GM21447 (cell line): Measurements from ENCODE around the gene CDH4.
"Not testable (repeated sequence)": the region's sequence is repeated elsewhere in the genome, so short reads cannot be mapped to it uniquely, and the experiment has no call there.

Experiments used
- ATAC-seq: cut with Tn5 transposase; IDR thresholded peaks from one replicate; pipeline ENCODE4 v1.9.1; 2021; ENCODE audit not compliant: unreplicated experiment

The CDH4 gene

DNA sequence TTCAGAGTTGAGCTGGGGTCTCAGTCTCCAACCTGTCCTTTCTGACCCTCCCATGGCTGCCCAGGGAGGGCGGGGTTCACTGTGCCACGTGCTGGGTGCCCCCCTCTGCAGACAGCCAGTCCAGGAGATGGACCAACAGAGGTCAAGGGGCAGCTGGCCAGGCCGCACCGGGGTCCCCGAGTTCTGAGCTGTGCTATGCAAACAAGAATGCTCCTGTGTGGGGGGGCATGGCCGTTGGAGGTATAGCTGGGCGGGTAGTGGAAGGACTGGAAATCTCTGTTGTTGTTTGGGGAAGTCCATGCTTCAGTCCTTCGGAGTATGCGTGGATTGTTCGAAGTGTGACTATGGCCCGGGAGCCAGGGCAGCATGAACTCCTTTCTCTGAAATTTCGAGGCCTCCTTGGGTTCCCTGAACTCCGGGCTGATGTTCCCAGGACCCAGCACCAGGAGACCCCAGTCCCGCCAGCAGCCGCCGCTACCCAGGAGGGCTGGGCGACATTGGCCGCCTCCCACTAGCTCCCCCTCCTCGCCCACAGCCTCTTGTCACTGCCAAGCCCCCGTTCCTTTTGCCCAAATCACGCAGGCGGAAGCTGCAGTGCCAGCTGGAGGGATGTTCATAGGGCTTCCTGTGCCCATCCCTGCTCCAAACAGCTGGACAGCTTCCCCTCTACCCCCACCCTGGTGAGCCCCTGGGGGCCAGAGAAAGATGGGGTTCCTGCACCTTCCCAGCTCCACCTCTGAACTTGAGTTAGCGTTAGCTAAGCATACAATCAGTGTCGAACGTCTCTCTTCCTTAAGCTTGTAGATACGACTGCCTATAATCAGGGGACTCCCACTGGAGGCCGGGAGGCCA is 687.0 kb downstream of the CDH4 start:
- ATAC-seq, result no peak

DNA sequence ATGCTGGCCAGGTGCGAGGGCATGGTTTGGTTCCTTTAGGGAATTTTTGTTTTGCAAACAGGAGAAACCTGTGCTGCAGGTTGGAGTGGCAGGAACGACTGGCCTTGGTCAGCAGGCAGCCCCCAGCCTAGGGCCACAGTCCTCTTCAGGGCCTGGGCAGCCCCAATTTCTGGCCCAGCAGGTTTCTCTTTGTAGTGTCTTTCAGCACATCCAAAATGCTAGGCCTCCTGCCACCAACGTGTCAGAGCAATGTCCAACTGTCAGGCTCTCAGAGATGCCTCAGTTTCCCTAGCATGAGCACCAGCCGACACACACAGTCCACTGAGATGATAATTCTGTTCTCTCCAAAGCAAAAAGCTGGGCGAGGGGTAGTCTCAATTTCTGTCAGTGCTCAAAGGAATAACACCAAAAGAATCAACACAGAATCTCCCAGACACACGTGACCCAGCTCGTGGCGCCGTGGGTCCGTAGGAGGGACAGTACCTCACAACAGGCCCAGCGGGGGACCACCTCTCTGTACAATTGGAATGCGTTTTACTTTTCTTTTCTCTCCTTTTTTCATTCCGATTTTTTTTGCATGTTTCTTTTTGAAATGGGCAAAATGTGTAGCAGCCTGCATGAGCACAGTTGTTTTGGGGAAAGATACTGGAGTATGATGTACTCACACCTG is 687.8 kb downstream of the CDH4 start:
- no peak for ATAC-seq

DNA sequence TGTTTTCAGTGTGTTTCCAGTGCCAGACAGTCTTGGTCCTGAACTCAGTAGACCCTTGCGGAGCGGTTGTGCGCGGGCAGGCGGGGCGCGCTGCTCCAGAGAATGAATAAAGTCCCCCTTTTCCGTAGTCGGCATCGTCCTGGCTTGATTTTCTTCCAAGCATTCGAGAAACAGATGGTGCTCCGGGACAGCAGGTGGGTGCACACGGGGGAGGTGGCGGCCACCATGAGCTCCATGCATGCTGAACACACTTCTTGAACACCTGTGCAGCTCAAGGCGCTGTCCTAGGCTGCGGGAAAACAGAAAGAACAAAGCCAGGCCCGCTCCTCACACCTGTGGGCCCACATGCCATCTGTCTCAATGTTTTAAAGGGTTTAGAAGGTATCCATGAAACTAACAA is 688.4 kb downstream of the CDH4 start:
- ATAC-seq, result no peak

DNA sequence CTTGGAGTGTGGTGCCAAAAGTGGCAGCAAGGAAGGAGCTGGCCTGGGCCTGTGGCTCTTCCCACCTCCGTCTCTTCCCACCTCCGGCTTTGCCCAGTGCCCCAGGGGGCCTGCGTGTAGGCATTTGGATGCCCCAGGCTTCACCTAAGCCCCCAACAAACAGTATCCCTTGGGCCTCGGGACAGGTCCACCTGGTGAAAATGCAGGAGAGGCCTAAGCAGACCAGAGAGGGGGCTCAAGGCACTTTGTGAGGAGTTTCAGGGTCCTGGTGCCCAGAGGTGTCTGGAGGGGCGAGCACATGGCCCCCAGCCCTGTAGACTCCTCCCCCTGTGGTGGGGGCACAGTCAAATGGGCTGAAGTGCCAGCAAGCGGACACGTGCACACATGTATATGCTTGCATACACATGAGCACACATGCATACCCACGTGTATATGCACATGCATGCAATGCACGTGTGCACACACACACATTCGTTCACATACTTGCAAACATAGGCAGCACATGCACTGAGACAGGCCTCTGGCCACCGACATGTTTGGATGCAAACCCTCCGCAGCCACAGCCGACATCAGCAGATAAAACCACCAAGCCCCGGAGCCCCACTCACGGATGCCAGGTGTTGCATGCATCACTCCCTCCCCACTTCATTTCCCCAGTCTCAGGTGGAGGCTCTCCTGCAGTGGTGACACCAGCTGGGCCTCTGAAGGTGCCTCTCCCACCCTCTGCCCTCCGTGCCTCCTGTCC is 689.1 kb downstream of the CDH4 start:
- no peak for ATAC-seq

DNA sequence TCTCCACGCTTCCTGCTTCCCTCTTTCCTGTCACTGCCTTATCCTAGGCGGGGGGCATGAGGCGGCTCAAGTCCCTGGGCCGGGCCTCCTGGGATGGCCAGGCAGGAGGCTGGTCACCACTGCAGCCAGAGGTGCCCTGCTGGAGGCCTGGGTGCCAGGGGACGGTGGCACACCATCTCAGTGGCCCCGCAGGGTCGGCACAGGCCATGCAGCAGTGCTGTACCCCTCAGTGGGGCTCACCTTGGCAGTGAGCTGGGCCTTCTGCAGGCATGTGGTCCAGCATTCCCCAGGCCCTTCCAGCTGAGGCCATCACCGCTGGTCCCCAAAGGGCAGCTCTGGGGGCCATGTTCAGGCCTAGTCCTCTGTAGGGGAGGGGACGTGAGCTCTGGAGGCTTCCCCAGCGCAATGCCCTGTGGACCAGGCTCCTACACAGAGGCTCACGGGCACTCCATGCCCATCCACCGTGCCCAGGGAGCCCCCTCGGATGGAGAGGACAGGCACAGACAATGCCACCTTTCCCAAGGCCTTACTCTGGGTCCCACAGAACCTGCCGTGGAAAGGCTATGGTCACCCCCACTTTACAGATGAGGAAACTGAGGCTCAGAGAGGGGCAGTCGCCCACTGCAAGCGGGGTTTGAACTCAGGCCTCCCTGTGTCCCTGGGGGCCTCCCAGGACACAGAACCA is 689.8 kb downstream of the CDH4 start:
- ATAC-seq, result no peak

DNA sequence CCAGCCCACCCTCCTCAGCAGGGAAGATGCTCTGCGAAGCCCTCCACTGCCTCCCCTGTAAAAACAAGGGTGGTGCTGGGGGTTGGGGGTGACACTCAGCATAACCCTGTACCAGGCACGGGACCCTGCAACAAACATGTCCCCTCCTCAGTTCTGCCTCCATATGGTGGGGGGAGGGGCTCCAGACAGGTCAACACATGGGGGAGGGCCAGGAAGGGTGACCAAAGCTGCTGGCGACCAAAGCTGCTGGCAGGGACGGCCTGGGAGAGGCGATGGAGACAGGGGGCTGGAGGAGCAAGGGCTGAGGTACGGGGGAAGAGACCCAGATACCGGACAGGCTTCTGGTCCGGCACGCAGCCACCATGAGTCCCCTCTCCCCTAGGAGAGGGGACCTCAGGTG is 690.5 kb downstream of the CDH4 start:
- no peak for ATAC-seq

DNA sequence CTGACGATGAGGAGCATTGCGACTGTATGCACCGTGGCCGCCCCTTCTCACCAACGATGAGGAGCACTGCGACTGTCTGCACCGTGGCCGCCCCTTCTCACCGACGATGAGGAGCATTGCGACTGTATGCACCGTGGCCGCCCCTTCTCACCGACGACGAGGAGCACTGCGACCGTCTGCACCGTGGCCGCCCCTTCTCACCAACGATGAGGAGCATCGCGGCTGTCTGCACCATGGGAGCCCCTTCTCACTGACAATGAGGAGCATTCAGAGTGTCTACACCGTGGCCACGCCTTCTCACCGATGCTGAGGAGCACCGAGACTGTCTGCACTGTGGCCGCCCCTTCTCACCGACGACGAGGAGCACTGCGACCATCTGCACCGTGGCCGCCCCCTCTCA is 692.9 kb downstream of the CDH4 start:
- ATAC-seq, result not testable (repeated sequence)

DNA sequence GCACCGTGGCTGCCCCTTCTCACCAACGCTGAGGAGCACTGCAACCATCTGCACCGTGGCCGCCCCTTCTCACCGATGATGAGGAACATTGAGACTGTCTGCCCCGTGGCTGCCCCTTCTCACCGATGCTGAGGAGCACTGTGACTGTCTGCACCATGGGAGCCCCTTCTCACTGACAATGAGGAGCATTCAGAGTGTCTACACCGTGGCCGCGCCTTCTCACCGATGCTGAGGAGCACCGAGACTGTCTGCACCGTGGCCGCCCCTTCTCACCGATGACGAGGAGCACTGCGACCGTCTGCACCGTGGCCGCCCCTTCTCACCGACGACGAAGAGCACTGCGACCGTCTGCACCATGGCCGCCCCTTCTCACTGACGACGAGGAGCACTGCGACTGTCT is 693.4 kb downstream of the CDH4 start:
- not testable (repeated sequence) for ATAC-seq

DNA sequence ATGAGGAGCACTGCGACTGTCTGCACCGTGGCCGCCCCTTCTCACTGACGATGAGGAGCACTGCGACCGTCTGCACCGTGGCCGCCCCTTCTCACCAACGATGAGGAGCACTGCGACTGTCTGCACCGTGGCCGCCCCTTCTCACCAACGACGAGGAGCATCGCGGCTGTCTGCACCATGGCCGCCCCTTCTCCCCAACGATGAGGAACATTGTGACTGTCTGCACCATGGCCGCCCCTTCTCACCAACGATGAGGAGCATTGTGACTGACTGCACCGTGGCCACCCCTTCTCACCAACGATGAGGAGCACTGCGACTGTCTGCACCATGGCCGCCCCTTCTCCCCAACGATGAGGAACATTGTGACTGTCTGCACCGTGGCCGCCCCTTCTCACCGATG is 696.0 kb downstream of the CDH4 start:
- ATAC-seq, result not testable (repeated sequence)

DNA sequence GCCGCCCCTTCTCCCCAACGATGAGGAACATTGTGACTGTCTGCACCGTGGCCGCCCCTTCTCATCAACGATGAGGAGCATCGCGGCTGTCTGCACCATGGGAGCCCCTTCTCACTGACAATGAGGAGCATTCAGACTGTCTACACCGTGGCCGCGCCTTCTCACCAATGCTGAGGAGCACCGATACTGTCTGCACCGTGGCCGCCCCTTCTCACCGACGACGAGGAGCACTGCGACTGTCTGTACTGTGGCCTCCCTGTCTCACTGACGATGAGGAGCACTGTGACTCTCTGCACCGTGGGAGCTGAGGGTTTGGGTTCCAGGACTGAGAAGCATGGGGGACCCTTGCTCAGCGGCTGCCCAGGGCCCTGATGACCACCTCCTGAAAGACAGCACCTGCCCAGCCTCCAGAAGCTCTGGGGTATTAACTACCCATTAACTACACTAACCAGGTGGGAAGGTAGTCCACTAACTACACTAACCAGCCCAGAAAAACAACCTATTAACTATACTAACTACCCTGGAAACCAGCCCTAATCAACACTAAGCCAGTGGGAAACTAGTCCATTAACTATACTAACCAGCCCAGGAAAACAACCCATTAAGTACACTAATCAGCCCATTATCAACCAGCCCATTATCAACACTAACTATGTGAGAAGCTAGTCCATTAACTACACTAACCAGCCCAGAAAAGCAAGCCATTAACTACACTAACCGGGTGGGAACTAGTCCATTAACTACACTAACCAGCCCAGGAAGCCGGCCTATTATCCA is 696.7 kb downstream of the CDH4 start:
- ATAC-seq, result no peak

DNA sequence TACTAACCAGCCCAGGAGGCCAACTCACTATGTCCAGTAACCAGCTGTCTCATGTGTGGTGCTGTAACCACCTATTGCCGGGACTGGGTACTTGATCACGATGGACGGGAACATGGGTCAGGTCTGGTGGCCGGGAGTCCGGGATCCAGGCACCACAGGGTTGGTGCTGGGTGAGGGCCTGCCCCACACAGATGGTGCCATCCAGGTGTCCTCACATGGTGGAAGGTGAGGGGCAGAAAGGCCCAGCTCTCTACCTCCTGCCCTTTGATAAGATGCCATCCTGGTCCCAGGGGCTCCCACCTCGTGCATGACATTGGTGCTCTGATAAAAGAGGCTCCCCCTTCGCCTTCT is 697.3 kb downstream of the CDH4 start:
- no peak for ATAC-seq

DNA sequence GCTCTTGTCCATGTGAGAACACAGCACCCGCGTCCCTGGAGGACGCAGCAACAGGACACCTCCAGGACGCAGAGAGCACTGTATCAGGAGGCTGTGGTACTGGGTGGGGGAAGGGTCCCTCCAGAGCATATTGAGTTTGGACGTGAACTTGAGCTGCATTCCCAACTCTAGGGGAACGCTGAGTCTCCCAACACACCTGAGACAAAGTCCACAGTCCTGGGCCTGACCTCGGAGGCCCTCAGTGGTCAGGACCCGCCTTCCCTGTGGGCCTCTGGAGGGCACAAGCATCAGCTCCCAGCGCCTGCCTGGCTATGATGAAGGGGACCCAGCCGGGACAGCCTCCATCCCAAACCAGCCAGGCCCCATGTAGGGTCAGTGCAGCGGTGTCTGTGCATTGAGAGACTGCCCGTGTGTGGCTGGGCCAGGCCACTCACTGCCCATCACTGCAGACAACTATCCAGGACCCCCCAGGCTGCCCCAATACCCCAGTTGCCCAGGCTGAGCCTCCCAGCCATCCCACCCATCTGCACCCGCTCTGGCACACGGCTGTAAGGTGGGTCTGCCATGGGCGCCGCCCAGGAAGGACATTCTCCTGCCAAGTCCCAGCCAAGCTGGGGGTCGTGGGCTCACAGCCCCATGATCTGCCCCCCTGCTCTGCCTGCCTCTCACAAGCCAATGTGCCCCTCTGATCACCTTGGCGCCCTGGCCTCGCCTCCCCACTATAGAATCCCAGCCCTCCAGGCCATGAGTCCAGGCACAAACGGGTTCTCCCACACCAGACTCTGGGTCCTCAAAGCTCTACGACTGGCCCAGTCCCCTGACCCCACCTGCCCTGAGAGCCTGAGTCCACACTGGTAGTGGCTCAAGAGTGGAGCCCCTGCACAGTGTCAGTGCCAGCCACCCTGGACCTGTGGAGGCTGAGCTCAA is 697.9 kb downstream of the CDH4 start:
- ATAC-seq, result no peak

DNA sequence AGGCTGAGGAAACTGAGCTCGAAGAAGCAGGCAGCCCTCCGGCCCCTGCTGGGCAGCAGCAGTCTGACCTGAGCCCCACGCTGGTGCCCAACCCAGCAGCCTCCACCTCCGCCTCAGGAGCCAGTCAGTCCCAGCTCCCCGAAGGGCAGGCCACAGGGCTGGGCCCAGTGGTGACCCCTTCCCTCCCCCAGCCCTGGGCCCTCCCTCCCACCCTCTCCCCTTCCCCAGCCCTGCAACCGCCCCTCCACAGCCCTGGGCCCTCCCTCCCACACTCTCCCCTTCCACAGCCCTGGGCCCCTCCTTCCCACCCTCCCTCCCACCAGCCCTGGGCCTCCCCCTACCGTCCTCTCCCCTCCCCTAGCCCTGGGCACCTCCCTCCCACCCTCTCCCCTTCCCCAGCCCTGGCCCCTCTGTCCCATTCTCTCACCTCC is 698.6 kb downstream of the CDH4 start:
- no peak for ATAC-seq

DNA sequence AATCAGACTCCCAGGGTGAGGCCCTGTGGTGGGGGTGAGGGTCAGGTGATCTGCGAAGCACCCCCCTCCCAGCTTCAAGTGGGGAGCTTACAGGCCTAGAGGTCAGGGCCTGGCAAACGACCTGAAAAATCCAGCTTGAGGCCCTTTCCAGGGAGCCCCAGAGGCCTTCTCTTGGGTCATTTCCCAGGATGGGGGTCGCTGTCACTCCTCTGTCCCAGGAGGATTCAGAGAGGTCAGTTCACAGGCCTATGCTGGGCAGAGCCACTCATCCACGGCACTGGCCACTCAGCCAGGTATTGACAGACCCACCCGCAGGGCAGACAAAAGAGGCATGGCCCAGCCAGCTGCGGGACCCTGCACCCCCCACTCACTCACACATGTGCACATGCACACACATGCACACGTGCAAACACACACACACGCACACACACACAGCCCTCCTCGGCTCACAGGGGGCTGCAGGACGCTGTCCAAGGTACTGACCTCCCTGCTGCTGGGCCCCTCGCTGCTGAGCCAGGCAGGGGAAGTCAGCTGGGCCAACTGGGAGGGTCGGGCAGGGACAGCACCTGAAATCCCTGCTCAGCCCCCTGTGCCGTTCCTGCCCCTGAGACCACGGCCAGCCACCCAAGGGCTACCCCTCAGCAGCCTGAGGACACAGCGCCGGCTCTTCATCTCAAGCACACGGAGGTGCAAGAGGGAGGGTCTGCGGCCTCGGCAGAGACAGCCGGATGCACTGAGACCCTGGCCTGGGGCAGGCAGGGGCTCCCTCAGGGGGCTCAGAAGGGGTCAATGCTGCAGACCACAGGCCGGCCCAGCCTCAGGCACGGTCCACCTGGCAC is 699.9 kb downstream of the CDH4 start:
- no peak for ATAC-seq

DNA sequence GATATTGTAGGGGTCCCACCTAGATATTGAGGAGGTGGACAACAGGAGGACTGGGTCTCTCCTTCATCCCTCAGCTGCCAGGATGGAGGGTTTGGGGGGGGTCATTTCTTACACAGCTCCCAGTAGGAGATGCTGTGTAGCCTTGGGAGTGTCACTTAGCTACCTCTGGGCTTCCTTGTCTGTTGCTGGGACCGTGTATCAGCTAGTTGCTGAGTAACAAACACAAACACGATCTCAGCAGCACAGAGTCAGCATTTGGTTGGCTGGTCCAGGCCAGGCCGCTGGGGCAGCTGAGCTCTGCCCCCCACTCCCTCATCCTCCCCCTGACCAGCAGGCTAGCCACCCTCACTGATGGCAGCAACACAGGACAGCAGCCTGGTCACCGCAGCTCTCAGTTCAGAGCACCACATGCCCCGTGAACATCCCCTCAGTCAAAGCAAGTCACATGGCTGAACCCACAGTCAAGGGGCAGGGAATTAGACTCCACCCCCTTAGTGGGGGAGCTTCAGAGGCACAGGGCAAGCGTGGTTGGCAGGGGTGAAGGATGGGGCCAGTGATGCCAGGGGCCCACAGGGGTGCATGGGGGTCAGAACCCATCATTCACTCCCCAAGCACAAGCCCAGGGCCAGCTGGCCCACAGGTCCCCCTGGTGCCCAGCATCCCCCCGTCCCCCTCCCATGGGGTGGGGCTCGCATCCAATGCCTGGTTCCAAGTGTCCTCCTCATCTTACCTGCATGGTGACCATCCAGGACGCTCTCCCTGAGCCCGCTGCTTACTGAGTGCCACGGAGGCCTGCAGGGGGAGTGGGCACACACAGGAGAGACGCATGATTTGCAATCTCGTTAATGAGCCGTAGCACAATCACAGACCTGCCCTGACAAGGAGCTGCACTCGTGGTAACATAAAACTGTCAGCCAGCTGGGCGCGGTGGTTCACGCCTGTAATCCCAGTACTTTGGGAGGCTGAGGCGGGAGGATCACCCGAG is 701.3 kb downstream of the CDH4 start:
- no peak for ATAC-seq

DNA sequence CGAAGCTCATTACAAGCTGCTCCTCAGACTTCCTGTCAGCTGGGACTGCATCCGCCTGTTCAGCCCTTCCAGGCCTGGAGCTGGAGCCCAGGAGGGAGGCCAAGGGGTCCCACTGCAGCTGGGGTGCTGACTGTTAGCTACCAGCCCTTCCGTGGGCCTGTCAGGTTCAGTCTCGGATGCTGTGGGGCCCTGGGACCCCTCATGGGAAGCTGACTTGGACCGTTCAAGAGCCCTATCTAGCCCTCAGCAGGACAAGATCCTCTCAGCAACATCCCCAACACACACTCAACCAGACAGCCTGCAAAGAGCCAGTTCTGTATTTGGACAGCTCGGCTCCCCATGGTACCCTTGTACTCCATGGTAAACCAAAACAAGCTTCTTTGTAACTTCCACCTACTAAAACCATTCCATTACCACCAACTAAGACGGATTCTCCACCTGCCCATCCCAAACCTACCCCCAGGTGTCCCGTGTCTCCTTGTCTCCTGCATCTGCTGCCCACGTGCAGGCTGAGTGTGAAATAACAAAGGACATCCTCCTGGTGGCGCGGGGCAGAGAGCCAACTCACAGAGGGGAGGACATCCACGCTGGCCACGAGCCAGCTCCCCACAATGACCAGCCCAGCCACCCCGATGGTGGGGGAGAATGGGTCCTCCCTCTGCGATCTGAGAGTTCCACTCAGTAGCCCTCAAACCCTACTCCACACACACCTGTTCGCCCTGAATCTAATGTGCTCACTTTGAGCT is 702.4 kb downstream of the CDH4 start:
- ATAC-seq, result no peak
